ENCODE measurements around the gene FRMD1.
A peak's percentile ranks its signal among the peaks of the same experiment; 100 is the strongest.

FRMD1 gene

DNA sequence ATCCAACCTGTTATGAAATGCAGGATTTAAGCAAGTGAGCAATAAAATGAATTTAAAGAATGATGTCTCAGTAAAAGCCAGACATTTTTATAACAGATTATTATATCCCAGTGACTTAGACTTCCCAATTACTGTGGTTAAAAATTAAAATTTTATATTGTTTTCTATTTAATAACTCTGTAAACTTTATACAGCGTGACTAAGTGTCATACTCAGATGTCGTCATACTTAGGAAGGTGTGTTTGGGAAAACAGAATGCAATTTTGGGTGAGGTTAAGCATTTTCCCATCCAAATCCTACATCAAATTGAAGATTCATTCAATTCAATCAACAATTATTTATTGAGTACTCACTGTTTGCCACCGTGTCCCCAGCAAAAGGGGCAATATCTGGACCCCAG lies 31.4 kb upstream of the FRMD1 start:
- DNase-seq (ENCODE audit: low spot score) = no peak

DNA sequence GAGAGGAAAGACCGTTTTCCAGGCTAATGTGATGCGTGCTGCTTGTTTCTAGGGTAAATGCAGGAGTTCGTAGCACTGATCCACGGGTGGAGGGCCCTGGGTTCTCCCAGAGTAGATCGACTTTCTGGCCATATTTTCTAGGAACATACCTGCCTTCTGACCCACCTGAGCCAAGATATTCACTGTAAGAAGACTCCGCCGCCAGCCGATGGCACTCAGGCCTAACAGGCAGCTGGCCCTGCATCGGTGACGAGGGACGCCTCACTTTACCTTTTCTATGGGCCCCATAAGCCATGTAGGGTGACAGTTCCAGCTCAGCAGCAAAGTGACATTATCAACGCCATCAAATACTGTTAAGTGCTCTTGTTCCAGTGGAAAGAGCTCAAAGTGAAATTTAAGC lies 30.2 kb upstream of the FRMD1 start:
- DNase-seq (ENCODE audit: low spot score) = no peak

DNA sequence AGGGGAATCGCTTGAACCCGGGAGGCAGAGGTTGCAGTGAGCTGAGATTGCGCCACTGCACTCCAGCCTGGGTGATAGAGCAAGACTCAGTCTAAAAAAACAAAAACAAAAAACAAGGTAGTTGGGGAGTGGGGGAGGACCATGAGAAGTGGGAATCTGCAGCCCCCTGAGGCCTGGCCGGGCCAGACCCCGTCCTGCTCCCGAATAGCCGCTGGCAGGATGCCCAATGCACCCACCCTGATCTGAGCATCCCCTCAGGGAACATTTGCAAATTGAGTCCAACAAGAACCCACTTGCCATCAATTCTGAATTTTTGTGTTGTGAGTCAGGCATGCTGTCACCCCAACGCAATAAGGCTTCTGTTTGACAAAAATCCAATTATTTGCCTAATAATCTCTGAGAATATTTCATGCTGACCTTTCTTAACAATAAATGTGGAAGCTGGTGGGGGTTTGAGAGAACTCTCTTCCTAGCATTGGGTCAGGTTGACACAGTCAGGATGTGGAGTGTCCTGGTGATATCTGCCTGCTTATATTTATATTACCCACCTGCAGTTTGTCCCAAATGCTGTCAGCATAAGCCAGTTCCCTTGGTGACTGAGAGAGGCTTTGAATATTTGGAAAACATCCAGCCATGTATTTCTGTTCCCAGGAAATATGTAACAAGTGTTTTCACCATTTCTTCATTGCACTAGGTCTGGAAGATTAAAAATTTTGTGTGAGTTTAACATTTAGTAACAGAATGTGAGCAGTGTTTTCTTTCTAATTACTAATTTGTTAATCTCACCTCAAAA lies 28.4 kb upstream of the FRMD1 start:
- no peak for DNase-seq (ENCODE audit: low spot score)

DNA sequence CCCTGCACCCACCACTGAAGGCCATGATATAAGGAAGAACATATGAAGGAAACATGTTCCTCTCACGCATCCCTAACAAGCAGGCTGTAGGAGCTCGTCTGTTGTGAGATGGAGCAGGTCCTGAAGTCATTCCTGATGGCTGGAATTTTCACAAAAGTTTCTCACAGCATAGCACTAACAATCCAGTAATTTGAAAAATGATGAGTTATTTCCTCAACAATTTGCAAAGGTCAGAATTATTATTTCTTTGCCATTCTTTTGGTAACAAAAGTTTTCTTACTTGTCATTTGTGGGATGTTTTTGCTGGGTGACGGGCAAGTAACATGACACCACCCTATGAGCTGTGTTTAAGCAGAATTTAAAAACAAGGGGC lies 27.6 kb upstream of the FRMD1 start:
- no peak for DNase-seq (ENCODE audit: low spot score)

DNA sequence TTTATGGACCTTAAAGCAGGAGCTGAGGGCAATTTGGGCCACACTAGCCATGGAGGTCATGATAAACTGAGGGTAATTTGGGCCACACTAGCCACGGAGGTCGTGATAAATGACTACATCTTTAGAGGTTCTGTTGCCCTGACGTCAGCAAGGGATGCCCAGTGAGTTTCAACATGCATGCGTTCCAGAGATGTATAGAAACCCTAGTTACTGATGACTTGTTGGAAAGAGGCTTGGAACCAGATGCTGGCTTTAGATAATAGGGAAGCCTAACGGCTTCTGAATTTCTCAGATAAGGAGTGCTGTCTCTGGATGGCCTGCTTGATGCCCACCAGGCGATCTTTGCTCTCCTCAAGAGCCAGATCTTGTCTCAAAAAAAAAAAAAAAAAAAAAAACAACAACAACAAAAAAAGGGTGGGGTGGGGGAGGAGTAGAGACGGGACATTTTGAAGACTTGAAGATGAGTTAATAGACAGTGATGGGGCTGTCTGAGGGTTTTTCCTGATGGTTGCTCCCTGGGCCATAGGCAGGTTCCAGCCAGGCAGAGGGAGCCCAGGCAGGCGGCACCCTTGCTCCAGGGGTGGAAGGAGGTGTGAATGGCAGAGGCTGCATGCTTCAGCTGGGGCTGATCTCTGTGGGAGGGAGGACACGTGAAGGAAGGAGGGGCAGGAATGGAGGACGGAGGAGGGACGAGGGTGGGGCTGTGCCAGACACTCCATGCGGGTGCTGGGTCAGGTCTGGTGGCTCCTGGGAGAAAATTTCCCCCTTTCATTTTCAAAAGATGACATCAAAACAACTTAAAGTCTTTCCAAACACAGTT lies 27.0 kb upstream of the FRMD1 start:
- DNase-seq (ENCODE audit: low spot score) = peak; percentile 32

DNA sequence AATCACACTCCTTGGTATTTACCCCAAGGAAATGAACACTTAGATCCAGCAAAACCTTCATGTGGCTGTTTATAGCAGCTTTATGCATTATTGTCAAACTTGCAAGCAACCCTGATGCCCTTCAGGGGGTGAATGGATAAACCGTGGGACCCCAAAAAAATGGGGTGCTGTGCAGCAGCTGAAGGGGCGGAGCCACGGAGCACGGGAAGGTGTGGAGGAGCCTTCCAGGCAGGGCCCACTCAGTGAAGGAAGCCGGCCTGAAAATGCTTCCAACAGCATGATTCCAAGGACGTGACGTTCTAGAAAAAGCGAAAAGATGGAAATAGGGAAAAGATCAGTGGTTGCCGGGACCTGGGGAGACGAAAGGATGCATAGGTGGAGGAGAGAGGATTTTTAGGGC lies 25.6 kb upstream of the FRMD1 start:
- DNase-seq (ENCODE audit: low spot score) = no peak

DNA sequence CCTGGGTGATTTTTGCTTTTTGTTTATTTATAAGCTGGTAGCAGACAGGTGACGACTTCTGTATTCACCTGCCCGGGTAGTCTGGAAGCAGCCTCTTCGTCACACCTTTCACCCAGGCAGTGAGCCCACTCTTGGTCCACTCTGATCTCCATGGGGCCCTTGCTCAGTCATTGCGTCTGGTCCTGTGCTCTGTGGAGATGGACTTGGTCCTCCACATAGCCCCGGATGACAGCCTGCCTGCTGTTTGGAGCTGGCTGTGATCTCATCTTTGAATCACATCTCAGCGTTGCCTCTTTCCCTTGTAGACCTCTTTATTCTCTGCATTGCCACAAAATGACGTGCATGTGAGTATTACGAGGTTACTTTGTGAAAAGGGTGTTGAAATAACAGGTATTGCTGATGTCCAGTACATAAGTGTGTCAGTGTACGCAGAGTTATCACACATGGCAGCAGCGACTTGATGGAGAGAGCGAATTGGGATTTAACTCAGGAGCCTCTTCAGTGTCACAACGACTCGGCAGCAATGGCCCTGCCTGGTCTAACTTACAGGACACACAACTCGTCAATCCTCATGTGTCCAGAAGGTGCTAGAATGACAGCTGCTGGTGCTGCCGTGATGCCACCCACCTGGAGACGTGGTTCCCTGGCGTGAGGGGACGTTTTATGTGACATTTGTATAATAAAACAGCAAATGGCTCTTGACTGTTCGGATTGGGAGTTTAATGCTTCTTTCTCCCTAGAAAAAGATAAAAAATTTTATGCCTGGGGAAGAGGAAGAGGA lies 24.2 kb upstream of the FRMD1 start:
- no peak for DNase-seq (ENCODE audit: low spot score)

DNA sequence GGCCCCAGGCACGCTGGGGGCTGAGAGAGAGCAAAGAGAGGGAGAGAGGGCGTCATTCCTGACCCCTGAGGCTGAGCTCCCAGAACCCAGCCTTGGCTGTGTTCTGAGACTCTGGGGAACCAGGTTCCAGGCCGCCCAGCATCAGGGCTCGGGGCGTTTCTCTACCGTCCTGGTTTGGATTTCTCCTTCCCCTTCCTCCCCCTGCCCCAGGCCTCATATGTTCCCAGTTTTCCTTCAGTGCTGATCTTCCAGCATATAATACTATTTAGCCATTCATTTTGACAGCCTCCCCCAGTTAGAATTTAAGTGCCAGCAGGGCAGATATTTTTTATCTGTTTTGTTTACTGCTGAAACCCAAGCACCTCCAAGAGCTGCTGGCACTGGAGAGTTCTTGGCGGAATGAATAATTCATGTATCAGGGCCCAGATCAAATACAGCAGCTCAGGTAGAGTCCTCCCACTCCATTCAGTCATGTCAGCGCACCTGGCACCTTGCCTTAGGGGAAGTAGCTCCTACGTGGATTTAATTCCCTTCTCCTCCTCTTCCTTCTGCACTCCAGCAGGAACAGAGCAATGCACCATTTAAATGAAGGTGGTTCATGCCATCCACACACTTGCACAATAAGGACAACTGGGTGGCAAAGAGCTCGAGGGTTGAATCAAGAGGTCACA lies 23.4 kb upstream of the FRMD1 start:
- DNase-seq (ENCODE audit: low spot score) = no peak

DNA sequence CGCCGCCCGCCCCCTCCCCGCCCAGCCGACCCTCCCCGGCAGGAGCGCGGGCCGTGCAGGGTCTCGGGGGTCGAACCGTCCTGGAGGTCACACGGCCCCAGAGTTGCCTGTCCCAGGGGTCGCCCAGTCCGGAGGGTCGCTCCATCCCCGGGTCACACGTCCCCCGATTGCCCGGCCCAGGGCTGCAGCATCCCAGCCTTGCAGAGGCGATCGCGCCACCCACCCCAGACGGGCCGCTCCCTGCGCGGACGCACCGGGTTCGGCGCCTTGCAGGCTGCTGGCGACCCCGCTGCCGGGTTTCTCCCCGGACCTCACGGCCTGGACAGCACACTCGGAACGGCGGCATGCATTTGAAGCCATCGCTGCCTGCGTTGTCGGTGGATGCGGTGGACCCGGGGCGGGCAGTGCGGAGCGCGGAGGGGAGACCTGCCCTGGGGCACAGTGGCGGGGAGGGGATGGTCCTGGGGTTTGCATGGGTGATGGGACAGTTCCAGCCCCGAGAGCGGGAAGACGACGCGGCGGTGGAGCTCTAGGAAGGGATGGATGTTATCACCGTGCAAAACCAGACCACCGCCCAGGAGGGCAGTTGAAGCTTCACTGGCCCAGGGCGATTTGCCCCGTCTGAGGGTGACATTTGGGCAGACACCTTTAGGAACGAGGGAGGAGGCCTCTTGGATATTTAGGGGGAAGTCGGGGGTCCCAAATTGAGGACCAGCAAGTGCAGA lies 22.7 kb upstream of the FRMD1 start:
- no peak for DNase-seq (ENCODE audit: low spot score)

DNA sequence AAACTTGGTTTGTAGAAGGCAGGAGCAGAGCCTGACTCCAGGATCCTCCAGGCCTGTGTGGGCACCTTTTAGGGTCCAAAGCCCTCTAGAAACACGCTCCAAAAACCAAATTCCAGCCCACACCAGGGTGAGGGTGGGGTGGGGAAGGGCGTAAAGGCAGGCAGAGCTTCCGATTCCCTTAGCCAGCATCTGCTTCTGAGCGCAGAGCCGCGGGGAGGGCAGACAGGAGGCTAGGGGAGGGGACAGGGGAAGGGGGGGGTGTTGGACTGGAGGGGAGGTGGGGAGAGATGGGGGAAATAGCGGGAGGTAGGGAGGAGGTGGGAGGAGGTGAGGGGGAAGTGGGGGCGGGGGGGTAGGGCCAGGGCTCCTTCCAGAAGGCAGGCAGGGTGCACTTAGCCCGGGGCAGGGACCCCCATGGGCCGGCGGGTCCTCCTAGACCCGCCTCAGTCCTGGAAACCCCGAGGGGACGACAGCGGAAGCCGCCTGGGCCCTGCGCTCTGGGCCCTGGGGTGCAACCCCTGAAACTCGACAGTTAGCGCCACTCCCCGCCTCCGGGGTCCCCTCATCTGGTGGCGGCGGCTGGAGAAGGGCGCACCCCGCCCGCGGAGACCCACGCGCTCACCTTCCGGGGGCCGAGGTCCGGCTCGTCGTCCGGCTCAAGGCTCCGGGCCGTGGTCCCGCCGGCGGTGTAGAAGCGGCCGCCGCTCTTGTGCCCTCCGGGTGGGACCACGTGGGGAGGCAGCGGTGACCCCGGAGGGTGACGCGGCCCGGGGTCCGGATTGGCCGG lies 22.0 kb upstream of the FRMD1 start:
- DNase-seq (ENCODE audit: low spot score) = no peak

DNA sequence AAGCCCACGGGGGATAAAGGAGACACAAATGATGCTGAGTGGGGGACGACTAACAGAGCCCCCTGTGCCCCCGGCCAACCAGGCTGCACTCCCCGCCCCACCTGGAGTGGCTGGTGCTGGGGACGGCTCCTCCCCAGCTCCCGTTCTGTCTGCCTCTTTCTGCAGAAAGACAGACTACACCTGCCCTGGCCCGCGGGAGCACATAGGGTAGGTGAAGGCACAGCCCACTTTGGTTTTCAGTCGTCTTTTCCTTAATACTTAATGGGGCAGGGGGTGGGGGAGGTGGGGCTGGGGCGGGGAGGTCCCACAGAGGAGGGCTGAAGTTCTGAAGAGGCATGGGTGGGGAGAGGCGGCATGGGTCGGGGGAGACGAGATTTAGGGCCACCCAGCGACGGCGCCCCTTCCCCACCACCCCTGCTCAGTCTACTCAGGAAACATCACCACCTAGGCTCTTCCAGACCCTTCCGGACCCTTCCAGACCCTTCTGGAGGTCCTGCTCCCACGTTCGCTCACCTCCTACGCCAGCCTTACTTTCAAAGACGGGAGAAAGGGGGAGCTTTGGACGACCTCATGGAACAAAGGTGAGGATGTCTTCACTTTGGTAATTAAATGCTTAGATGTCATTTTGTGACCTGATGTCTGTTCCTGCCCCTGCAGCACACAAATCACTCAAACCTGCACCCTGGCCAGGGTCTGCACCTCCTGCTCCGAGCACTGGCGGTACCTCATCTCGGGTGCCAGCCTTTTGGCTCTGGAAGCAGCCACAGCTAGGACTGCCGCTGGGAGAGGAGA lies 21.2 kb upstream of the FRMD1 start:
- DNase-seq (ENCODE audit: low spot score) = no peak

DNA sequence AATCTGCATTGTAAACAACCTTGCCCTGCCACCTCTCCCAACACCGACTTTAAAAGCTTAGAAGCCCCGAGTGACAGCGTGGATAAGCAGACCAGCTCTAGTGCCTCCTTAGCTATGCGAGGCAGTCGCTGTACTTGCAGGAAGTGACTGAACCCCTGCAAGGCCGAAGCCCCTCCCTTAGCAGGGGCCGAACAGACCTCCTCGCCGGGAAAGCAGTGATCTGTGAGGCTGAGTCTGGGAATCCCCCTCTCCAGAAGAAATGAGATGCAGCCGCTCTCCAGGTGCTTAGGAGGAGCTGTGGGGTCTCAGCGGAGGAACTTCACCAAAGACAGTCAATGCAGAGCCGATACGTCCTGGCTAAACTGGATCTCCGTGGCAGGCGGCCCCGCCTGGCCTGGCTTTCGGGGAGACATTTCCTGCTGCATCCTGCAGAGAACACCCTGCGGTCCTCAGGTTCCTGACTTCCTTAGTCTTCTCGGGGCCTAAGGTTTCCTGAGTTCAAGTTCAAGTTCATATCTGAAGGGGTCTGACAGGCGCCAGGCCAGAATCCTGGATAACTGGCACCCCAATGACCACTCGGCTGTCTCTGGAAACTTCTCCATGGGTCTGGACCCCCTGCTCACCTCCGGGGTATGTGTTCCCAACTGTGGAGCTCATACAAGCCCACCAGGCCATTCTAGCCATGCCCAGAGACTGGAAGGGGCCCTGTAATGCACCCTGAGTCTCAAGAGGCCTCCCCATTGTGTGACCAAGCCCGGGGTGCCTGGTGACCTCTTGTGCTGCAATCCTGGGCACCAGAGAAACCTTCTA lies 20.4 kb upstream of the FRMD1 start:
- no peak for DNase-seq (ENCODE audit: low spot score)

DNA sequence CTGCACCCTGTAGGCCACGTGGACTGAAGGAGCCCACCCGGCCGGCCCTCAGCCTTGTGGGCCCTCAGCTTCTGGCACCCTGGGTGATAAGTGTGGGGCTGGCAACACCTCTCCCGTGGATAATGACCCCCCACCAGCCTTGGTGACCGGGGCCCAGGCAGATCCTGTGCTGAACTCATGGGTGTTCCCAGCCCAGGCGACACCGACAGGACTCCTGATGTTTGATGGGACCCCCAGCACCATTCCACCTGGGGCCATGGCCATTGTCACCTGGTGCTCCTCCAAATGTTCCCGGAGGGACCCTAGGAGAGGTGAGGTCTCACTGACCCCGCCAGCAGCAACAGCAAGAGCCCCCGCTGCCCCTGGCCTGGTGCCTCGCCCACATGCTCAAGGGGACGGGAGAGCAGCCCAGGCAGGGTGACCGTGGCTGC lies 19.4 kb upstream of the FRMD1 start:
- DNase-seq (ENCODE audit: low spot score) = no peak

DNA sequence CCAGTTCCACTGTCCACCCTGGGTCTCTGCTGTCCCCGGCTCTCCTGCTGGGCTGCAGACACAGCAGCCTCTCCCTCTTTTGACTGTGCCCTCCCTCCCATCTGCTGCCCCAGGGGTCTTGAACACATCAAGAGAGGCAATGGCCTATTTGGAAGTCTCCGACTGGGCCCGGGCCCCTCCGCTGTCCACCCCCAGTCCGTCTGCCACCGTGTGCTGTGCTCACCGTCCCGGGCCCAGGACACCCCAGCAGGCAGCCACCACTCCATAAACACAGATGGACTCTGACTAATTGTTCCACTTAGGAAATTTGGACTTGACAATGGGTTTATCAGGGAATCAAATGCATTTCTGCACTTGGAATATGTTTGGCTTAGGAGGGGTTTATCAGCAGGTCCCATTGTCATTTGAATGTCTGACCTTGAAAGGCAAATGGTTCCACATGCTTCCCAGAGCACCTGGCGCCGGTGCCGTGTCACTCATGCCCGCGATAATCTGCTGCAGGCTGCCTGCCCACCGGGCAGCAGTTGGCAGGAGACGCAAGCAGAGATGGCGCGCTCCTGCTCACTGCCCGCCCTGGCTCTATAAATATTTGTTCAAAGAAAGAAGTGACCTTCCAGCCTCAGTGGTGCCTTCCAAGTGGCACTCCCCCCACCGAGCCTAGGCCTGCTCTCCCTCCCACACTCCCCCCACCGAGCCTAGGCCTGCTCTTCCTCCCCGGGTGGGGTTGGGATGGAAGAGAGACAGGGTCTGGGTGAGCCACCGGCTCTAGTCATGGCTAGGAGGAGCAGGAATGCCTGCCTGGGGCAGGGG lies 18.8 kb upstream of the FRMD1 start:
- DNase-seq (ENCODE audit: low spot score) = no peak

DNA sequence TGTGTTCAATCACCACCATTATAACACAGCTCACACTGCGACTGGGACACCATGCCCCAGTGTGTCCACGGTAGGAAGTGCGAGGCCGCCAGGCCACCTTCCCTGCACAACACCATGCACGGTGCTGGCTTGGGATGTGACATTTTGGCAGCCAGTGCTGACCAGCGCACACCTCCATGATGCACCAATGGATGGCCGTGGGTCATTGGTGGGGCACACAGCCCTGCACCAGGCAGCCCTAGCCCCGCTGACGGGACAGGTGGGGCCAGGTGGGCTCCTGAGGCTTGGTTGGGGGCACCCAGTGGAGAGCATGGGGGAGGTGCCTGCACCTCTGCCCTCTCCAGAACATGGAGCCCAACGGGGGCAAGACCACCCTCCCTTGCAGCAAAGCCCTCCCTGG lies 18.2 kb upstream of the FRMD1 start:
- no peak for DNase-seq (ENCODE audit: low spot score)

DNA sequence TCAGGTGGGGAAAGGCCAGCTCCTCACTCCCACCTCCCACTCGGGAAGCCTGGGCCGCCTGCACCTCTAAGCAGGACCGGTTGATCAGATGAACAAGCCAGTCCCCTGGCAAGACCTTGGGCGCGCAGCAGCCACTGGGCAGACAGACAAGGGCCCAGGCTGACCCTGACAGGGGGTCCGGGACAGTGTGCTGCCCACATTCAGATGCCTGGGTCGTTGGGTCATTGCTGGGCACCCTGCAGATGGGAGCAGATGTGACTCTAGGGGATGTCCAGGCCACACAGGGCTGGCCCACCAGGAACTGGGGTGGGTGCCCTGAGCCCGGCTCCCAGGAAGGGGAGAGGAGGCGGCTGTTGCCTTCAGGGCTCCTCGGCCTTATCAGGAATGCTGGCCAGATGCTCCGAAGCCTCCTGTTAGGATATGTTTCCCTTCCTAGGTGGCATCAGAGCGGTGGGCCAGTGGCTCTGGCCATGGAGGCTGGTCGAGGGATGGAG lies 17.3 kb upstream of the FRMD1 start:
- no peak for DNase-seq (ENCODE audit: low spot score)

DNA sequence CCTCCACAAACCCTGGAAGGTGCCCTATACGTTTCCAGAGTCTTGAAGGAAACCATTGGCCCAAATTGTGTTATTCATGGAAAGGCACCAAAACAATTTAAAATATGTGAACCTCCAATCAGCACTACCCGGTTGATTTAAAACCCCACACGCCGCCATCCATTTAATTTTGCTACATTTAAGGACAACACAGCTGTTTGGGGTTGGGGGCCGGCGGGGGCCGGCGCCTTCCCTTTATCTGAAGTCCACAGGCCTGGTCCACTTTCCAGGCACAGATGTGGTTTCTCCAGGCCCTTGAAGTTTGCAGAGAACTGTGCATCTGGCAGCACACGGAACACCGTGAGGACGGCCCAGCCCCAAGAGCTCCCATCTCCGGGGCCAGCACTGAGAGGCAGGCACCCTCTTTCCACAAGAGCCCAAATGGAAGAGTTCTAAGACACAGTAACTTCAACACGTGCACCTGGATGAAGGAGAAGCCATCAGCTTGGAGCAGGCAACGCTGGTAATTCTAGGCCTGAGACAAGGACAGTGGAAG lies 16.8 kb upstream of the FRMD1 start:
- DNase-seq (ENCODE audit: low spot score) = no peak

Data from AG08395 (cell line).